SJCRH30 (cell line): Measurements from ENCODE around the gene BCAS3. TPM values are rescaled to one million over a fixed set of nuclear protein-coding genes. Genes with fewer than 3 reads are reported as not detected.
"Not testable (repeated sequence)": the region's sequence is repeated elsewhere in the genome, so short reads cannot be mapped to it uniquely, and the experiment has no call there.

ENCODE experiments used
- DNase-seq, 2 experiments: peaks; one replicate each; pipeline ENCODE4 v3.0.0-alpha.2; 2015 to 2020
- H3K27ac ChIP-seq: fragments of 250-450 bp; sonication (Bioruptor Pico); 2 replicates; pipeline ENCODE4 v1.5.1; 2020; ENCODE audit warnings: mild to moderate bottlenecking, moderate library complexity
- H3K27me3 ChIP-seq: fragments of 250-450 bp; sonication (Bioruptor Pico); 2 replicates; pipeline ENCODE4 v1.5.1; 2020; ENCODE audit warnings: mild to moderate bottlenecking, moderate library complexity
- H3K36me3 ChIP-seq: fragments of 250-450 bp; sonication (Bioruptor Pico); 2 replicates; pipeline ENCODE4 v1.5.1; 2020; ENCODE audit warnings: mild to moderate bottlenecking, moderate library complexity
- H3K4me1 ChIP-seq: fragments of 250-450 bp; sonication (Bioruptor Pico); 2 replicates; pipeline ENCODE4 v1.5.1; 2020; ENCODE audit warnings: mild to moderate bottlenecking, moderate library complexity
- H3K4me3 ChIP-seq: fragments of 250-450 bp; sonication (Bioruptor Pico); 2 replicates; pipeline ENCODE4 v1.5.1; 2020; ENCODE audit warnings: mild to moderate bottlenecking, moderate library complexity
- H3K9me3 ChIP-seq: fragments of 250-450 bp; sonication (Bioruptor Pico); replicated peaks from 2 replicates; pipeline ENCODE4 v1.5.1; 2020; ENCODE audit warnings: mild to moderate bottlenecking, moderate library complexity
- total RNA-seq: library from RNA; depleted of rRNA; stranded (reverse); fragments of >200 nt; shearing (Covaris generic); gene quantifications from 2 replicates; pipeline ENCODE4 v1.2.3, GENCODE V29; 2014

The BCAS3 gene
- total RNA-seq, 1 experiment from 2014 or later: 11.6 TPM

GRCh38 chr17:60769327-60769726 is 91.7 kb downstream of the BCAS3 start:
- Histone ChIP-seq H3K36me3 (no peaks in the 10 kb centered on the region), H3K9me3 (no peaks in the 10 kb centered on the region), H3K4me3 (no peak overlapping the region), H3K27me3 (no peaks in the 10 kb centered on the region), H3K27ac (no peak overlapping the region), H3K4me1 (no peaks in the 10 kb centered on the region)
- no peak for DNase-seq

GRCh38 chr17:60770946-60771422 is 93.3 kb downstream of the BCAS3 start:
- H3K27me3 ChIP-seq: no peaks in the 10 kb centered on the region
- no peak overlapping the region for H3K27ac ChIP-seq
- no peak for DNase-seq
- no peaks in the 10 kb centered on the region for H3K36me3 ChIP-seq
- no peaks in the 10 kb centered on the region for H3K4me1 ChIP-seq
- no peaks in the 10 kb centered on the region for H3K9me3 ChIP-seq
- no peak overlapping the region for H3K4me3 ChIP-seq

GRCh38 chr17:60771621-60772020 is 94.0 kb downstream of the BCAS3 start:
- DNase-seq, H3K27ac ChIP-seq, H3K36me3 ChIP-seq, H3K4me3 ChIP-seq, H3K4me1 ChIP-seq, H3K9me3 ChIP-seq, H3K27me3 ChIP-seq: not testable (repeated sequence)

- Histone ChIP-seq H3K9me3 (no peaks in the 10 kb centered on the region), H3K27ac (no peak overlapping the region), H3K4me3 (no peak overlapping the region), H3K36me3 (no peaks in the 10 kb centered on the region), H3K27me3 (no peaks in the 10 kb centered on the region), H3K4me1 (no peaks in the 10 kb centered on the region)
- no peak for DNase-seq
Measured at GRCh38 chr17:60773552-60773951, 95.9 kb downstream of the BCAS3 start.

- no peaks in the 10 kb centered on the region for H3K9me3 ChIP-seq
- H3K27ac ChIP-seq: no peak overlapping the region
- no peaks in the 10 kb centered on the region for H3K4me1 ChIP-seq
- DNase-seq: no peak
- no peaks in the 10 kb centered on the region for H3K36me3 ChIP-seq
- H3K4me3 ChIP-seq: no peak overlapping the region
- no peaks in the 10 kb centered on the region for H3K27me3 ChIP-seq
Measured at GRCh38 chr17:60781880-60782412, 104.3 kb downstream of the BCAS3 start.

GRCh38 chr17:60782742-60783141 is 105.1 kb downstream of the BCAS3 start:
- H3K9me3 ChIP-seq: no peaks in the 10 kb centered on the region
- DNase-seq: no peak
- no peak overlapping the region for H3K27ac ChIP-seq
- H3K4me1 ChIP-seq: no peaks in the 10 kb centered on the region
- no peak overlapping the region for H3K4me3 ChIP-seq
- no peaks in the 10 kb centered on the region for H3K36me3 ChIP-seq
- H3K27me3 ChIP-seq: no peaks in the 10 kb centered on the region

GRCh38 chr17:60790205-60790604 is 112.6 kb downstream of the BCAS3 start:
- Histone ChIP-seq H3K4me1 (no peaks in the 10 kb centered on the region), H3K27me3 (no peaks in the 10 kb centered on the region), H3K36me3 (no peaks in the 10 kb centered on the region), H3K9me3 (no peaks in the 10 kb centered on the region), H3K4me3 (no peak overlapping the region), H3K27ac (no peak overlapping the region)
- no peak for DNase-seq

- no peaks in the 10 kb centered on the region for H3K9me3 ChIP-seq
- H3K4me1 ChIP-seq: no peaks in the 10 kb centered on the region
- H3K27me3 ChIP-seq: no peaks in the 10 kb centered on the region
- H3K36me3 ChIP-seq: no peaks in the 10 kb centered on the region
- no peak for DNase-seq
- H3K27ac ChIP-seq: no peak overlapping the region
- H3K4me3 ChIP-seq: no peak overlapping the region
Measured at GRCh38 chr17:60792250-60792898, 114.7 kb downstream of the BCAS3 start.

GRCh38 chr17:60798576-60798975 is 120.9 kb downstream of the BCAS3 start:
- Histone ChIP-seq H3K4me1 (no peaks in the 10 kb centered on the region), H3K27ac (no peak overlapping the region), H3K9me3 (no peaks in the 10 kb centered on the region), H3K36me3 (no peaks in the 10 kb centered on the region), H3K4me3 (no peak overlapping the region), H3K27me3 (no peaks in the 10 kb centered on the region)
- DNase-seq: no peak

GRCh38 chr17:60802377-60802776 is 124.7 kb downstream of the BCAS3 start:
- H3K4me1 ChIP-seq: no peaks in the 10 kb centered on the region
- no peak overlapping the region for H3K4me3 ChIP-seq
- no peak for DNase-seq
- H3K27me3 ChIP-seq: no peaks in the 10 kb centered on the region
- no peaks in the 10 kb centered on the region for H3K9me3 ChIP-seq
- H3K36me3 ChIP-seq: no peaks in the 10 kb centered on the region
- no peak overlapping the region for H3K27ac ChIP-seq

GRCh38 chr17:60803059-60803458 is 125.4 kb downstream of the BCAS3 start:
- DNase-seq: no peak
- no peaks in the 10 kb centered on the region for H3K4me1 ChIP-seq
- no peak overlapping the region for H3K4me3 ChIP-seq
- no peaks in the 10 kb centered on the region for H3K9me3 ChIP-seq
- H3K27ac ChIP-seq: no peak overlapping the region
- H3K36me3 ChIP-seq: no peaks in the 10 kb centered on the region
- no peaks in the 10 kb centered on the region for H3K27me3 ChIP-seq

GRCh38 chr17:60804831-60805230 is 127.2 kb downstream of the BCAS3 start:
- Histone ChIP-seq H3K4me3 (no peak overlapping the region), H3K36me3 (no peaks in the 10 kb centered on the region), H3K4me1 (no peaks in the 10 kb centered on the region), H3K9me3 (no peaks in the 10 kb centered on the region), H3K27me3 (no peaks in the 10 kb centered on the region), H3K27ac (no peak overlapping the region)
- DNase-seq: no peak

- no peak overlapping the region for H3K4me3 ChIP-seq
- H3K36me3 ChIP-seq: no peaks in the 10 kb centered on the region
- H3K27ac ChIP-seq: no peak overlapping the region
- no peaks in the 10 kb centered on the region for H3K4me1 ChIP-seq
- H3K9me3 ChIP-seq: no peaks in the 10 kb centered on the region
- no peaks in the 10 kb centered on the region for H3K27me3 ChIP-seq
- no peak for DNase-seq
Measured at GRCh38 chr17:60809421-60809820, 131.8 kb downstream of the BCAS3 start.

- not testable (repeated sequence) for H3K27me3 ChIP-seq, H3K4me1 ChIP-seq
Measured at GRCh38 chr17:60814941-60815340, 137.3 kb downstream of the BCAS3 start.

GRCh38 chr17:60817192-60817591 is 139.5 kb downstream of the BCAS3 start:
- Histone ChIP-seq H3K4me3 (no peak overlapping the region), H3K36me3 (no peaks in the 10 kb centered on the region), H3K27ac (no peak overlapping the region), H3K27me3 (no peaks in the 10 kb centered on the region), H3K4me1 (no peaks in the 10 kb centered on the region), H3K9me3 (no peaks in the 10 kb centered on the region)
- DNase-seq: no peak

More at GRCh38 chr17:60814941-60815340, 137.3 kb downstream of the BCAS3 start:
- H3K27ac ChIP-seq, H3K4me3 ChIP-seq, H3K36me3 ChIP-seq, DNase-seq, H3K9me3 ChIP-seq: not testable (repeated sequence)
